Vagina (tissue), 2 donors: ENCODE measurements around the gene RILP. TPM values are rescaled to one million over a fixed set of nuclear protein-coding genes. Genes with fewer than 3 reads are reported as not detected.

Experiments used
- DNase-seq, 2 donors: peaks; one replicate each; pipeline ENCODE4 v3.0.0-alpha.2; 2017; ENCODE audit errors: extremely low spot score in 2 of 2
- H3K27ac ChIP-seq: fragments of 200-600 bp; sonication (generic); one replicate; pipeline ENCODE4 v1.5.1; 2019
- H3K27me3 ChIP-seq: fragments of 200-600 bp; sonication (generic); one replicate; pipeline ENCODE4 v1.5.1; 2019
- H3K36me3 ChIP-seq, 2 donors: fragments of 200-600 bp; sonication (generic); one replicate each; pipeline ENCODE4 v1.5.1; 2017 to 2019
- H3K4me1 ChIP-seq: fragments of 200-600 bp; sonication (generic); one replicate; pipeline ENCODE4 v1.5.1; 2019
- H3K4me3 ChIP-seq, 2 donors: fragments of 200-600 bp; sonication (generic); 1 replicate in 1 of 2; 2 replicates in 1 of 2; pipeline ENCODE4 v1.5.1; 2016 to 2019
- H3K9me3 ChIP-seq: fragments of 200-600 bp; sonication (generic); one replicate; pipeline ENCODE4 v1.5.1; 2019
- CTCF ChIP-seq, 3 experiments: fragments of 450-650 bp in 2 of 3; fragments of 200-600 bp in 1 of 3; sonication (generic) in 1 of 3; IDR thresholded peaks; one replicate each; pipeline ENCODE4 v1.5.1; 2017 to 2019; ENCODE audit warnings: antibody characterized with exemption in 3 of 3, mild to moderate bottlenecking in 2 of 3, moderate library complexity in 2 of 3
- POLR2A ChIP-seq, 2 donors: fragments of 450-650 bp; IDR thresholded peaks; one replicate each; pipeline ENCODE4 v1.6.1; 2017; ENCODE audit warnings: antibody characterized with exemption in 2 of 2, mild to moderate bottlenecking in 2 of 2, moderate library complexity in 2 of 2
- POLR2AphosphoS5 ChIP-seq, 2 donors: sonication (generic); formaldehyde crosslinking; IDR thresholded peaks; one replicate each; pipeline ENCODE4 v1.9.0; 2017; ENCODE audit warnings: antibody characterized with exemption in 2 of 2, mild to moderate bottlenecking in 2 of 2, low read depth in 1 of 2; ENCODE audit not compliant: insufficient read depth in 1 of 2
- intact Hi-C: fragments of 100-400 bp; cut with DNase I; formaldehyde crosslinking; loops from one replicate; pipeline ENCODE4 v1.15.1; 2023
- total RNA-seq: library from RNA; depleted of rRNA; stranded (reverse); fragments of >200 nt; gene quantifications from one replicate; pipeline ENCODE4 v1.2.3, GENCODE V29; 2016

RILP gene
- total RNA-seq, 1 donor from 2014 or later: 7.1 TPM

- TF ChIP-seq POLR2A (IDR thresholded peaks at IDR 0.05) (no peak), CTCF (IDR thresholded peaks at IDR 0.05) (no peak), POLR2AphosphoS5 (IDR thresholded peaks at IDR 0.05; ENCODE audit: insufficient read depth in 1 of 2, low read depth in 1 of 2) (no peak)
- no peak overlapping the region for H3K4me3 ChIP-seq
- H3K4me1 ChIP-seq: no peaks in the 10 kb centered on the region
- DNase-seq: no peak
- no peaks in the 10 kb centered on the region for H3K9me3 ChIP-seq
- intact Hi-C loops: no loop called here
- no peaks in the 10 kb centered on the region for H3K27me3 ChIP-seq
- H3K27ac ChIP-seq: no peak overlapping the region
- no peaks in the 10 kb centered on the region for H3K36me3 ChIP-seq
These were observed 41.0 kb downstream of the RILP start for GRCh38 chr17:1608676-1609075.

DNA sequence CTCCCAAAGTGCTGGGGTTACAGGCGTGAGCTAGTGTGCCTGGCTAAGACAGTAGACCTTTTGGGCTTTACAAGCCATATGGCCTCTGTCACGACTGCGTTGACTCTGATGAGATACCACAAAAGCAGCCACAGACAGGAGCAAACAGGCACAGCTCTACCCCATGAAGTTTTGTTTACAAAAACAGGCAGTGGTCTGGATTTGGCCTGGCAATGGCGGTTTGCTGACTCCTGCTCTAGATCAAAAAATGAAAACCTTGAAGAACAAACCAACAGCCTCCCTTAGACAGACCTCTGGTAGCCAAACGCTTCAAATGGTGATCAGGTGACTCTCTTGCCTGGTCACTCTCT lies 41.7 kb downstream of the RILP start:
- intact Hi-C loops: no loop called here

DNA sequence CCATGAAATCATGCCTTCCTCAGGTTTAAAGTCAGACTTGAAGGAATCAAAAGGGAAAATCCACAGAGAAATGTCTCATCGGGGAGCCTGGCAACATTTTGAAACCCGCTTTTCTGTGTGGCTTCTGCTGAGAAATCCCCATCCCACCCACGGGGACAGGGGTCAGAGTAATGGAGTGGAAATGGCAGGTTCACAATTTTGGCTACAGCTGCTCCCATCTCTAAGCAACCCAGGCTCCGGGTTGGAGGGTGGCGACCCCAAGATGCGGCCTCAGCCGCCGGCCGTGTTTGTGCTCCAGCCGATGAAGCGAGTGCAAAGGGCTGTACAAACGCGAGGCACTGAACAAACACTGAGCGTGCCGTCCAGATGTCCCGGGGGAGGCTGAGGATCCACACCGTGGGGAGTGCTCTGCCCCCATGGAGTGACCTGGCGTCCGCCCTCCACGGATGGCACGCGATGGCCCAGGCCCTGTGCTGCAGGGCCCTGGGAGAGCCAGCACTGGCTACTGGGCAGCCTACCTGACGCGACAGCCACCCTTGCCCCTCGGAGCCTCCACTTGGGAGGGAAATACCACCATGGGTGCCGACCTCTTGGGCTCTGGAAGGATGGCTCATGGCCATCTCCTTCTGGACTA lies 43.2 kb downstream of the RILP start:
- TF ChIP-seq POLR2A (IDR thresholded peaks at IDR 0.05) (no peak), POLR2AphosphoS5 (IDR thresholded peaks at IDR 0.05; ENCODE audit: insufficient read depth in 1 of 2, low read depth in 1 of 2) (no peak), CTCF (IDR thresholded peaks at IDR 0.05) (no peak)
- Histone ChIP-seq H3K27me3 (no peaks in the 10 kb centered on the region), H3K9me3 (no peaks in the 10 kb centered on the region), H3K36me3 (no peaks in the 10 kb centered on the region), H3K4me3 (no peak overlapping the region), H3K27ac (no peak overlapping the region), H3K4me1 (no peaks in the 10 kb centered on the region)
- intact Hi-C loops: no loop called here
- DNase-seq: no peak

More for the DNA sequence above, 41.7 kb downstream of the RILP start:
- no peak overlapping the region for H3K27ac ChIP-seq
- no peaks in the 10 kb centered on the region for H3K9me3 ChIP-seq
- DNase-seq: no peak
- no peaks in the 10 kb centered on the region for H3K4me1 ChIP-seq
- TF ChIP-seq POLR2AphosphoS5 (IDR thresholded peaks at IDR 0.05; ENCODE audit: insufficient read depth in 1 of 2, low read depth in 1 of 2): no peak
- no peak for TF ChIP-seq POLR2A (IDR thresholded peaks at IDR 0.05)
- no peak for TF ChIP-seq CTCF (IDR thresholded peaks at IDR 0.05)
- H3K4me3 ChIP-seq: no peak overlapping the region
- H3K36me3 ChIP-seq: no peaks in the 10 kb centered on the region
- H3K27me3 ChIP-seq: no peaks in the 10 kb centered on the region

GRCh38 chr17:1605681-1606351 lies 43.9 kb downstream of the RILP start:
- DNase-seq: no peak
- Histone ChIP-seq H3K27me3 (no peaks in the 10 kb centered on the region), H3K27ac (no peak overlapping the region), H3K4me3 (no peak overlapping the region), H3K36me3 (no peaks in the 10 kb centered on the region), H3K9me3 (no peaks in the 10 kb centered on the region), H3K4me1 (no peaks in the 10 kb centered on the region)
- TF ChIP-seq POLR2A (IDR thresholded peaks at IDR 0.05): no peak
- no peak for TF ChIP-seq CTCF (IDR thresholded peaks at IDR 0.05)
- TF ChIP-seq POLR2AphosphoS5 (IDR thresholded peaks at IDR 0.05; ENCODE audit: insufficient read depth in 1 of 2, low read depth in 1 of 2): no peak
- intact Hi-C loops: no loop called here

DNA sequence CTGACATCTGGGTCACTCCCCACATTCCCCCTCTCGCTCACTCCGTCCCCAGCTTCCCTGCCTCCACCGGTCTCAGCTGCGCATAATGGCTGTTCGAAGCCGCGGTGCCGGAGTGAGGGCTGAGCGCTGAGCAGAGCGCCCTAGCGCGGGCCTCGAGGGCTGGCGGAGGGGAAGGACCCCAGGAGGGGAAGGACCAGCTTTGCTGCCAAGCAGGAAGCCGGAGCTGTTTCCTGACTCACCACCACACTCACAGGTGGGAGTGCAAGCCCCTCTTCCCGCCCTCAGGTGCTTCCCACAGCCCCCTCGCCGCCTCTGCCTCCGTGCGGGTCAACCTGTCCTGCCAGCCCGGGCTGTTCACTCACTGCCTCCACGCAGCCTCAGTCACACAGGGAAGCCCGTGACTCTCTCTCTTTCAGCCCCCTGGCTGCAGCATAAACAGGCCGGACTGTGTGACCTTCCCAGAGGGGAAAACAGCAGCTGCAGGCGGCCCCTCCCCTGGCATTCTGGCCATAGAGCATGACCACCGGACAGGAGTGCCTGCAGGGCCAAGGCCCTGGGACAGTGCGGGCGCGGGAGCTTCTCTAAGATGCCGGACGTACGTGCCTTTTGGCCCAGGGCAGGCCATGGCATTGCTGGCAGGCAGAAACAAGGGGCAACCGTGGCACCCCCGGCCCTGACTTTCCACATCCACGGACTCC lies 44.7 kb downstream of the RILP start:
- no peaks in the 10 kb centered on the region for H3K4me1 ChIP-seq
- no peak for DNase-seq
- no peak overlapping the region for H3K27ac ChIP-seq
- H3K36me3 ChIP-seq: no peaks in the 10 kb centered on the region
- H3K9me3 ChIP-seq: no peaks in the 10 kb centered on the region
- no peaks in the 10 kb centered on the region for H3K27me3 ChIP-seq
- no peak overlapping the region for H3K4me3 ChIP-seq
- intact Hi-C loops: no loop called here
- no peak for TF ChIP-seq CTCF (IDR thresholded peaks at IDR 0.05)
